ENCODE data around the gene OSBPL8. TPM values are rescaled to one million over a fixed set of nuclear protein-coding genes. Genes with fewer than 3 reads are reported as not detected.

OSBPL8 gene
- total and polyA plus RNA-seq, 9 of the 15 experiments (the other 6 are each of a cell fraction or from before 2014, with no cell fraction given) = 17.4 to 82.7 (median 42.8) TPM

- no peak for TF ChIP-seq BCLAF1 (IDR thresholded peaks at IDR 0.05; ENCODE audit: borderline replicate concordance in 1 of 2, control insufficient read depth in 1 of 2, low read depth in 2 of 2, low read length in 1 of 2)
- no peak for TF ChIP-seq MCM2 (IDR thresholded peaks at IDR 0.05; ENCODE audit: low read depth)
- TF ChIP-seq ZBTB9 (CRISPR knock-in tag; IDR thresholded peaks at IDR 0.05) = no peak
- TF ChIP-seq ZBTB26 (CRISPR knock-in tag; IDR thresholded peaks at IDR 0.05) = no peak
- TF ChIP-seq CBX5 (IDR thresholded peaks at IDR 0.05; ENCODE audit: borderline replicate concordance, low read depth) = no peak
- TF ChIP-seq ESRRB (CRISPR knock-in tag; IDR thresholded peaks at IDR 0.05; ENCODE audit: borderline replicate concordance) = no peak
- no peak for TF ChIP-seq MECOM (CRISPR knock-in tag; IDR thresholded peaks at IDR 0.05)
- TF ChIP-seq BRCA1 (IDR thresholded peaks at IDR 0.05) = no peak
- TF ChIP-seq BRCA1 (CRISPR knock-in tag; IDR thresholded peaks at IDR 0.05) = no peak
- TF ChIP-seq ZNF592 (IDR thresholded peaks at IDR 0.05) = no peak
- no peak for TF ChIP-seq ZNF146 (CRISPR knock-in tag; IDR thresholded peaks at IDR 0.05; ENCODE audit: unreplicated experiment)
- no peak for TF ChIP-seq CBX1 (IDR thresholded peaks at IDR 0.05; ENCODE audit: low read depth)
- no peak for TF ChIP-seq XRCC3 (IDR thresholded peaks at IDR 0.05)
- TF ChIP-seq NFYB (IDR thresholded peaks at IDR 0.05; ENCODE audit: extremely low read depth, insufficient read length) = no peak
- no peak for TF ChIP-seq ZNF274 (IDR thresholded peaks at IDR 0.05; ENCODE audit: borderline replicate concordance, low read depth, low read length)
Observed at GRCh38 chr12:76515271-76515670, 44.3 kb downstream of the OSBPL8 start (continued).
